ENCODE data around the gene MAN2A1.

The MAN2A1 gene

DNA sequence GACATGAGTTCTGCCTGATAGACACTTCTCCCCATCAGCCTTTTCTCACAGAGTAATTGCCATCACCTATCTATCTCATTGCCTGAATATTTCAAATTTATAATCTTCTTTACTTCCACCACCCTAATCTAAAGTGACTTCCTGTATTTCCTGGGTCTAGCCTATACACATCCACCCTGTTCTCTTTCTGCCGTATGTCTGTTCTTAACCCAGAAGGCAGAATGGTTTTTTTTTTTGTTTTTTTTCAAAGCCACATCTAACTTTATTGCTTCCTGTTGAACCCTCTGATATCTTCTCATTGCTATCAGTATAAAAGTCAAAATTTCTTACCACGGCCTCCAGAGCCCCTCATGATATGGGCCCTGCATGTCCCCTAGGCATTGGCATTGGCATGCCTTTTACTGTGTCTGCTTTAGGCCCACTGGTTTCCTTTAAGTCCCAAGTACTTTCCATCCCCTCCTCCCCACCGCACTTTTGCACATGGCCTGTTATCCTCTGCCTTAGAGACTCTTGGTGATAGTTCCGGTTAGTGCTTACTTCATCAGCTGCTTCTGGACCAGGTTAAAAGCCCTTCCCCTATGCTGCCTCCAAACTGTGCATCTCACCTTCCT lies 159.9 kb downstream of the MAN2A1 start:
- no peak for DNase-seq (ENCODE audit: low read depth)
- H3K4me3 ChIP-seq (ENCODE audit: low read depth, low read length), result no peak overlapping the region

DNA sequence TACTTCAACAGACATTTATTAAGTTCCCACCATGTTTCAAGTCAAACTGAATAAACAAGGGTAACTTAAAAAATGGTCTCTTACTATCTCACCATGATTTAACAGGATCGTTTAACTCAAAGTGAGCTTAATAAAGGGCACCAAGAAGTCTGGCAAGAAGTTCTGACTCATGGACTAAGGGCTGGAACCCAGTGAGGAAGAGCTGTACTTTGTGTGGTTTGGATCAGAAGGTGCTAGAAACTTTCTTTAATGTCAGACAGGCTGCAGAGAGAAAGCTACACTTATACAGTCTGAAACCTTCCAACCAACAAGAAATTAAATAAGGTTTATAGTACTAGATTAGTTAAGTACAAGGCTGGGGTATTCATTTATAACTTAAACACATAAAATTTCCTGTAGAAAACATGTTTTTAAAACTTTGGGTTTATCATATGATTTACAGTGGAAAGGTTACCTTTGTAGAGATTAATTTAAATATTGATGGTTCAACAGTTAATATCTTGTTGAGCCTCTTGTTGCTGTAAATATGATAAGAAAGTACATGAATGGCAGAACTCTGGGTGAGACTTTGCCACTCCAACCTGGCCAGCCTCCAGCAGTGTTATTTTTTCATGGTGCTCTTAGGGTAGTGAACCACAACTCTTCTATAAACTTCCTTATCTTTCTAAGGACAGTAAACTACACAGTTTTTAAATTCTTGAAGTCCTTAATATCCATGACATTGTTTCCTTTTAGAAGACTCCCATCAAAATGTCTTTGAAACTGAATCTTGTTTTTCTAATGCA lies 162.8 kb downstream of the MAN2A1 start:
- DNase-seq (ENCODE audit: low read depth), result no peak
- H3K4me3 ChIP-seq (ENCODE audit: low read depth, low read length), result no peak overlapping the region

DNA sequence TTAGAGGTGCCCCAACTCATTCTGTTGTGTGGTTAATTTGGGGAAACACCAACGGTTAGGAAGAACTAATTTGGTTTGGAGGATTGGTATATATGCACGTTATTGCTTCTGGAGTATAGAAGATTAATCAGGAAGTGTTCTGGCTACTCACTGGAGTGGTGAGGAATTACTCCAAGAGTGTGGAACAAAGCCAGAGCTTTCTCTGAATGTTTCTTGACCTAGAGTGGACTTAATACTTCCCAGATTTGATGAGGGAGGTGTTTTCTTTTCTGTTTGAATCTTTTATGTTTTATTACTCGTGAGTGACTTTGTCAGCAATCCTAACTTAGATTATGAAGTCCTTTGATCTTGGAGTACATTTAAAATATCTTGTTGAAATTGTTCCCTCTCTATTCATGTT lies 163.7 kb downstream of the MAN2A1 start:
- no peak for DNase-seq (ENCODE audit: low read depth)
- H3K4me3 ChIP-seq (ENCODE audit: low read depth, low read length), result no peak overlapping the region

DNA sequence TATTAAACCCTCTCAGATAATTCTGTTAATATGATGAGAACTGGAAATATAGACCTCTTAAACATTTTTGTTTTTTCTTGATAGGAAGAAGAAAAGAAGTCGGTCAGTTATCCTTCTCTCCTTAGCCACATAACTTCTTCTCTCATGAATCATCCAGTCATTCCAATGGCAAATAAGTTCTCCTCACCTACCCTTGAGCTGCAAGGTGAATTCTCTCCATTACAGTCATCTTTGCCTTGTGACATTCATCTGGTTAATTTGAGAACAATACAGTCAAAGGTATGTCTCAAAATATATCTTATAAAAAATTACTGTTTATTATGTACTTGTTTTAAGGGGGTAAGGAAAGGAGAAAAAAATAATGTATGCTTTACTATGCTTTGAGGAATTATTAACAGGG lies 165.3 kb downstream of the MAN2A1 start:
- H3K4me3 ChIP-seq (ENCODE audit: low read depth, low read length), result no peak overlapping the region
- no peak for DNase-seq (ENCODE audit: low read depth)

DNA sequence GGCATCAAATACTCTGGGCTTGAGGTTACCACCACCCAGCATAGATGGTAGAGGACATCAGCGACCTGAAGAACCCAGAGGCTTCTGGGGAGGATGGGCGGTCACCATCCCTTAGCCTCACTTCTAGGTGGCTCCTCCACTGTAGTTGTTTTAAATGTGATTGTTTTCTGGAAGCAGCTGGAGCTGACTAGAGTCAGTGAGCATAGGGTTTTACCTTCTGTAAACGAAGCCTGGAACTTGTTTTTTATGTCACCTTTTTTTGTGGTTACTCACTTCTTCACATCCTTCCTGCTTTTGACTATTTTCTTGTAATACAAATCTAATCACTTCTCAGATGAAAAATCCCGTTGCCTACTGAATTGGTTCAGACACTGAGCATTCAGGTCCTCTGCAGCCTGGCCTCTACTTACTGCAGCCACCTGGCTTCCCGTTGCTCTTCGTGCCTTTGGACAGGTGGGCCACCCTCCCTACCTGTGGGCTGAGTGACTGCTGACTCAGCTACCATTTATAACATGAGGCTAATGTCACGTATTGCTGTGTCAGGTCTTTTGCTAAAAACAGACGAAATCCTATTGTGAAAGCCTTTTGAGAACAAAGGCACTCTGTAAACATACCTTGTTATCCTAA lies 167.8 kb downstream of the MAN2A1 start:
- H3K4me3 ChIP-seq (ENCODE audit: low read depth, low read length), result no peak overlapping the region
- no peak for DNase-seq (ENCODE audit: low read depth)

DNA sequence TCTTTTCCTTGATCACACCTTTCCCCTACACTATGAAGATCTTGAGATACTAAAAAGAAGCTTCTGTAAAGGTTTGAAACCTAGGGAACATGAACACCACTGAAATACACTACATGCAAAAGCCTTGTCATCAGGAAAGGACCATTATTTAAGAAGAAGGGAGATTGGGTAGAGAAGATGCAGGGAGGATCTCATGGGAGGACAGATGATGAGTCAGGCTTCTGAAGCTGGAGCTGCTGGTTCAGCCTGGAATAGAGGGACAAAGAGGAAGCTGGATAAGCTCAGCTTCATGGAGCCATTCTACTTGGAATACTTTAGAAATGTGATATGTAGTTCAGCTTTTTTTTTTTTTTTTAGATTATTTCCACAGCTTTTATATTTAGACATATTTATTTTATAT lies 169.8 kb downstream of the MAN2A1 start:
- no peak overlapping the region for H3K4me3 ChIP-seq (ENCODE audit: low read depth, low read length)
- DNase-seq (ENCODE audit: low read depth), result no peak

DNA sequence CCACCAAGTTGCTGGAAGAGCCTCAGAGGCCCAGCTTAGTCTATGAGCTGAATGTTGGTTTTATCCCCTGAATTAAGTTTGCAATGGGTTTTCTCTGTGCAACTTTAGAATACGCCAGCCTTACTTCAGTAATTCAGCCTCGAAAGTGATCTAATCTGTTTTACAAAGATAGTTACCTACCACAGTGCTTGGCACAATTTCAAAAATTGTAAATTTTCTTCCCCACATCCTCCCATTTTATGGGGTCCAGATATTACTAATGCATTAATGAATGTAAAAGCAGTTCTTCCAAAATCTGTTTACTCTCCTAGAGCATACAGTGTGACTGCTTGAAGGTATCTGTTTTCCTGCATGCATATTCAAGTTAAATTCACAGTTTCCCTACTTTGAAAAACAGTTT lies 172.6 kb downstream of the MAN2A1 start:
- no peak for DNase-seq (ENCODE audit: low read depth)
- no peak overlapping the region for H3K4me3 ChIP-seq (ENCODE audit: low read depth, low read length)

DNA sequence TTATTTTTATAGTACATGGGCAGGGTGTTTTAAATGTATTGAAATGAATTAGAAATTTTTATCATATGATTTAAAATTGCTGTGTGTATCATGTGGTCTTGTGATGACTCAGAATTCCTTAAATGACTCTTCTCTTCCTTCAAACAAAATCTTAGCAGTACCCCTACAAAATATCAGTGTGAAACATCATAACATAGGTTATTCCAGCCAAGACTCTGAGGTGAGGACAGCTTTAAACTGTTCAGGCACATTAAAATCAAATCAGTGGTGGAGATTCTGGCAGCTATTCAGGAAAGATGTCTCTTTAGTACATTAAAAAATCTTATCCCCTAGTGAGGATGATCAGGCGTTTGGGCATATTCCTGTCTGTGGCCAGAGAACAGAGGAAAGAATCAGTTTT lies 174.0 kb downstream of the MAN2A1 start:
- peak; percentile 73 for DNase-seq (ENCODE audit: low read depth)

DNA sequence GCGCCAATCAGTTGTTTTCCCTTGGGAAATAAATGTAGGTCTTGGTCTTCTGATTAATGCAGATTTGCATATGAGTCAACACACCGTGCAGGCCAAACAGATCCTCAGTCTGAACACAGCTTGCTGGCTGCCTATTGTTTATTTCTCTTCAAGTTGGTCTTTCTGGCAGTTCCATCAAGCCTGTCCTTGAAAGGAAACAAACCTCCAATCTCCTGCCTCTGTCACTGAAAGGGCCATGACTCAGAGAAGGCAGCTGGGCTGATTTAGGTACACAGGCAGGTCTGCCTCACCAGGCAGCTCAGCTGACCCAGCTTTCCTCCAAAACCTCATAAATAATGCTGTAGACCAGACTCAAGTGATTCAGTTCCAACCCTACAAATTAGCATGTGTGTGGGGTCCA lies 175.9 kb downstream of the MAN2A1 start:
- DNase-seq (ENCODE audit: low read depth), result peak; percentile 98
- H3K4me3 ChIP-seq (ENCODE audit: low read depth, low read length), result no peak overlapping the region

More for the DNA sequence above, 174.0 kb downstream of the MAN2A1 start:
- H3K4me3 ChIP-seq (ENCODE audit: low read depth, low read length), result no peak overlapping the region

DNA sequence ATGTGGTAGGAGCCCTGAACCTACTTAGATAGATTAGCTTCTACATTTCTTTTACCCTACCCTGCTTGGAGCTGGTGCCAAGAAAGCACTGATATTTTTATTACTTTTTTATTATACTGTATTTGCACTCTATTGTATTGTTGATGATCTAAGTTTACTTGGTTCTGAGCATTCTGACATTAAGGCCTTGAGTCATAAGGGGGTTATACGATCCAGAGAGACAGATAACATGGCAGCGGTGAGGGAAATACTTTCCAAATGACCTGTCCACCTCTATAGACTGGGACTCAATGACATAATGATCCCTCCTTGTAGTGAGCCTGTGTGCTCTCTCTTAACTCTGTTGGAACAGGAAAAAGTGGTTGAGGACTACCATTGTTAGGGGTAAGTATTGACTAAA lies 176.3 kb downstream of the MAN2A1 start:
- no peak overlapping the region for H3K4me3 ChIP-seq (ENCODE audit: low read depth, low read length)
- no peak for DNase-seq (ENCODE audit: low read depth)

DNA sequence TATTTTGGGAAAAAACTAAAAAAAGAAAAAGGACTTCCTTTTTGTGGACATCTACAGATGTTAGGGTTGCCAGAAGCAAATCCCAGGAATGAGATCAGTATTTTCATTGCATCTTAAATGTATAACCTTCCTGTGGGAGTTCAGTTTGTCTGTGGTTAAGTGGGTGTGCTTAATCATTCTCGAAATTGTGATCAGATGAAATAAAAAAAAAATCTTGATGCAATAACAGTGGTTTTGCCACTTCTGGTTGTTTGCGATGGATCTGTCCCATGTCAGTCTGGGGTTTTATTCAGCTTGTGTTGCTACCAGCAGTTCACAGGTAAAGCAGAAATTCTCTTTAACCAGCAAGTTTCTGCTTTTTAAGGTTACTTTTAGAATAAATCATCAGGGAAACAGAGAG lies 179.0 kb downstream of the MAN2A1 start:
- H3K4me3 ChIP-seq (ENCODE audit: low read depth, low read length), result no peak overlapping the region
- peak; percentile 68 for DNase-seq (ENCODE audit: low read depth)

DNA sequence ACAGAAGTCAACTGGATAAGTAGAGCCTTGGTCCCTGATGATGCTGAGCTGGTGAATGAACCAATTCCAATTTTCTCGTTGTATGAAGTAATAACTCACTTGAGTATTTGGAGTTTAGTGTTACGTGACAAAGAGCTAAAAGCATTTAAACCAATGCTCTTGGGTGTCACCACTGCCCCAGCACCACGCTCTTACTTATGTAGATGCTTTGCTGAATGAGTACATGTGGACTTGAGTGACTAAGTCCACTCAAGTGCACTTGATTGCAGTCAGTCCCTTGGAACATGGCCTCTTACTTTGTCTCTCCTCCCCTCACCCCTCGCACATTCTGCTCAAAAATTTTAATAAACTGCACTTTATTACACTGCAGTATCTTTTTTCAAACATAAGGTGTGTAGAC lies 184.0 kb downstream of the MAN2A1 start:
- DNase-seq (ENCODE audit: low read depth), result no peak
- H3K4me3 ChIP-seq (ENCODE audit: low read depth, low read length), result no peak overlapping the region

DNA sequence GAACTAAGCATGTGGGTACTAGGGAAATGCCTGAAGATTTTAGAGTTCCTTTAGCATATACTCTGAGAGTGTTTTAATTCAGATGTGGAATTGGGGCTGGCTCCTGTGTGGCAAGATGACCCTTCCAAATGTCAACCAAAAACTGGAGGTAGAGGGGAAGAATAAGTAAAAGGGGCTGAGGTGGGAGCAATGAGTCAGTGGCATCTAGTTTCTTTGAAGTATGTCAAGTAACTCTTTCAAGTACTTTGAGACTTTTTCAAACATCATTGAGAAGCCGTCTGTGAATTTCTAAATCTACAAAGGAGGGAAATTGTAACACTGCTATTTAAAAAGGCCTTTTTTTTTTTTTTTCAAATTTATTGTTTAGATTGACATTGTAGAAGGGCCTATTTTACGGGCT lies 184.4 kb downstream of the MAN2A1 start:
- H3K4me3 ChIP-seq (ENCODE audit: low read depth, low read length), result no peak overlapping the region
- DNase-seq (ENCODE audit: low read depth), result no peak

DNA sequence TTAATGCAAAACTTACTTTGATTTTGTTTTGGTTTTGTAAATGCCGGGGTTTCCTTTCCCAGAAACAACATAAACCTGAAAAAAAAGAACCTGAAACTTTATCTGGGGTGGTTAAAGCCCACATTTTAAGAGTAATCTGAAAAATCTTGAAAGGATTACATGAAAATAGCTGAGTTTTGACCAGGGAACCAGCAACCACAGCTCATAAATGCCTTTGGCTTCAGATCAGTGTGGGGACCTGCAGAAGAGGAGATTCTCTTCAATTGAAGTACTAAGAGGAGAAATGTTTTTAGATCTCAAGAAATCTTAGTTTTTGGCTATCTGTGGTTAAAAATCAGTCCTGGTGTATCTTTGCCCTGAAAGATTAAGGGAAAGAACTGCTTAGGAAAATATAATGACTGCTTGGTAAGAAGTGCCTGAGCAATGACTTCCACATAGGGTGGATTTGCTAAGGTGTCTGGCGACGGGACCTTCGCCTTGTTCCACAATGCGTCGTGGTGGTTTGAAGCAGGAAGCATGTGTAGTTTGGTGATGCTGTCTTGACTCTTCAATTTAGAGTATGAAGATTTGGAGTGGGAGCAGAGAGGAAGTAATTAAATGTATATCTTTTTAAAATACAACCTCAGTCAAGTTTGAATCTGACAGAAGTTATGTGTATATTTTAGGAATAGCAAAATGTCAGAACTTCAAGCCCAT lies 186.5 kb downstream of the MAN2A1 start:
- no peak overlapping the region for H3K4me3 ChIP-seq (ENCODE audit: low read depth, low read length)
- no peak for DNase-seq (ENCODE audit: low read depth)

DNA sequence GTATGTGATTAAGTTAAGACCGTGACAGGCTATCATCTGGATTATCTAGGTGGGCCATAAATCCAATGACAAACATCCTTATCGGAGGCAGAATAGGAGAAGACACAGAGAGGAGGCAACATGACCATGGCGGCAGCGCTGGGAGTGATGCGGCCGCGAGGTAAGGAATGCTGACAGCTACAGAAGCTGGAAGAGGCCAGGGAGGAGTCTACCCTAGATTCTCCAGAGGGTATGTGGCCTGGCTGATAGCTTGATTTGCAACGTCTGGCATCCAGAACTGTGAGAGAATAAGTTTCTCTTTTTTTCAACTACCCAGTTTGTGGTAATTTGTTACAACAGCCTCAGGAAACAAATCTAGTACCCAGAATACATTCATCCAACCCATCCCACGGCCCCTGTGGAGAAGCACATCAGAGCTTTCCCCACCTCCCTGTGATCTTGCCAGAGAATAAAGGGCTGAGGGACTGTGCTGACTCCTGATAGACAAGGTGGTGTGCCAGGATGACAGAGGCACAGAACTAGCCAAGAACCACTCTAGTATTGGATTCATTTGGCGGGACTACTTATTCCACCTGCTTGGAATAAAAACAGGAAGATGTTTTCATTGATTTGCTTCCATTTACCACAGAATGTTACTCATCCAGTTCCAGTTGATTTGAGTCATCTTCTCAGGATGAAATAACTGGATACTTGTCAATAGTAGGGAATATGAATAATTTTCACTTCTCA lies 187.4 kb downstream of the MAN2A1 start:
- H3K4me3 ChIP-seq (ENCODE audit: low read depth, low read length), result no peak overlapping the region
- no peak for DNase-seq (ENCODE audit: low read depth)

DNA sequence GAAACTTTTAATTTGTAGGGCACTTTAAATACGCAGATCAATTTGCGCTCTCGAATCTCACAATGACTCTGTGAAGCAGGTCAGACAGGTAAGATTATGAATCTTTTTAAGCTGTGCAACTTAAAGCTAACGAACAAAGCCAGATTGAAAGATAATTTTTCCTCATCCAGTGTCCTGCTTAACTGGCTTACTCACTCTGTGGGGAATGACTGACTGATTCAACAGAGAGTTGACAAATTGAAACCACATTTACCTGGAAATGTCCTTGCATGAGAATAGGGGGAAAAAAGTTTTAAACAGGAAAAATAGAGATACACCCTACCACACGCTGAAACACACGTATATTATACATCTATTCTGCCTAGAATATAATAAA lies 187.9 kb downstream of the MAN2A1 start:
- no peak overlapping the region for H3K4me3 ChIP-seq (ENCODE audit: low read depth, low read length)
- DNase-seq (ENCODE audit: low read depth), result no peak

DNA sequence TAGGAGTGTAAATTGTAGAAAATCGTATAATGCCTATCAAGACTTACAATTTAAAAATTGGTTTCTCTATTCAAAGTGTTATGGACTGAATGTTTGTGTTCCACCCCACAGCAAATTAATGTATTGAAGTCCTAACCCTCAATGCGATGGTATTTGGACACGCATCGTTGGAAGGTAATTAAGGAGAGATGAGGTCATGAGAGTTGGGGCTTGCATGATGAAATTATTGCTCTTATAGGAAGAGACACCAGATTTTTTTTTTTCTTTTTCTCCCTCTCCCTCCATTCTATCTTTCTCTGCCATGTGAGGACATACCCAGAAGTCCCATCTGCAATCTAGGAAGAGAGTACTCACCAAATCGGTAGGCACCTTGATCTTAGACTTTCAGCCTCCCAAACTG lies 189.2 kb downstream of the MAN2A1 start:
- H3K4me3 ChIP-seq (ENCODE audit: low read depth, low read length), result no peak overlapping the region
- no peak for DNase-seq (ENCODE audit: low read depth)

DNA sequence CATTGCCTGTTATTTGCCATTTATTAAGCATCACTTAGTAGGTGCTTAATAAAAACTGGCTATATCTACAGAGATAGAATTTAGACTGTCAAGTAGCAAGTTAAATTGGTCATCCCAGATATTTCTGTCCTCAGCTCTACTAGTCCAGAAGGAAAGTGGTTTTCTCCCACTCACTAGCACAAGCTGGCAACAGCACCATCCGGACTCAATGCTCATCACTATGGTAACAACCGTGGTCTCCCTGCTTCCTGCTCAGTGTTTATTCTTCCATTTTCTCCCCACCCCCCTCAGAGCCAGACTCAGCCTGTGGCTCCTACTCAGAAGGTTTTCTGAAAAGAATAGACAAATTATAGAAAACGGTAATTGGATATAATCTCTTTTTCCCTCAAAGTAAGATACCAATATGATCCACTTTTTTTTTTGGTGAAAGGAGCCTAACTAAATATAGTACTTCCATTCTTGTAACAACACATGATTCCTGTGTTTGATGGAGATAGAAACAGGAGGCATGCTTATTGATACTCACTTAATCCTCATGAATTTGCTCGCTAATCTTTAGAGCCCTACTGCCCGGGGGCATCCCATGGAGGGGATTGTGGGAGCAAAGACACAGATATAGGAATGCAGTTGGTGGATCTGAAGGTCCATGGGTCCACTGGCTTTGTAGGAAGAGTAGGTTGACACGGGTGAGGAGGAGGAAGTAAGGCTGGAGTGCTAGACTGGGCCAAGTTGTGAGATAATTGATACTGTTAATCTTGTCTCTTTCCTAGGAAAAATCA lies 191.4 kb downstream of the MAN2A1 start:
- no peak for DNase-seq (ENCODE audit: low read depth)
- no peak overlapping the region for H3K4me3 ChIP-seq (ENCODE audit: low read depth, low read length)

DNA sequence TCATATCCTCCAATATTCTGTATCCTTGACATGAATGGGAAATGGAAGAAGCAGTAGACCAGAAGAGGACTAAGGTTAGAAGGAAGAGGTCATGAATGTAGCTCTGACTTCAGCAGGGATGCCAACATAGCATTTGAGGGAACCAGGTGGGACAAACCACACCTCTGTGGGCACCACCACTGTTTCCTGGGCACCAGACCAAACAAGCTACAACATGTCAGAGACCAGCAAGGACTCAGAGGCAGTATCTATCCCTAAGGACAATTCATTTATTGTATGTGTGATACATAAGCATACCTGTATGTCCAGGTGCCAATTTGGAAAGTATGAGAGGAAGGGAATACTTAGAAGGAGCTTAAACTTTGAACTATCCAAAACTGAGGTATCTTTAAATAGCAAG lies 192.8 kb downstream of the MAN2A1 start:
- no peak for DNase-seq (ENCODE audit: low read depth)
- no peak overlapping the region for H3K4me3 ChIP-seq (ENCODE audit: low read depth, low read length)

All from skeletal muscle cell (primary cell).